Activated CD8-positive, alpha-beta T cell treated with anti-CD3 and anti-CD28 coated beads for 36 hours (primary cell): ENCODE results near the gene TRAM2. TPM values are rescaled to one million over a fixed set of nuclear protein-coding genes. Genes with fewer than 3 reads are reported as not detected.

Experiments
- ATAC-seq: fragments of 200-7000 bp; cut with Tn5 transposase; one replicate; pipeline ENCODE4 v1.10.0; 2021; ENCODE audit warnings: mild to moderate bottlenecking, moderate library complexity
- CTCF ChIA-PET: fragments of 350-600 bp; sonication (Branson Sonifier 250); formaldehyde crosslinking; loops from one replicate; lab custom pipeline; 2021; ENCODE audit warnings: antibody characterized with exemption; lab: Charles Lee
- POLR2A ChIA-PET: fragments of 350-600 bp; sonication (Branson Sonifier 250); formaldehyde crosslinking; loops from one replicate; lab custom pipeline; 2021; ENCODE audit warnings: antibody characterized with exemption; lab: Charles Lee
- DNase-seq: peaks from one replicate; pipeline ENCODE4 v3.0.0-alpha.2; 2020
- H3K27ac Mint-ChIP-seq: one replicate; pipeline ENCODE4 v1.8.0; 2021; ENCODE audit warnings: mild to moderate bottlenecking, mixed read lengths
- H3K27me3 Mint-ChIP-seq: one replicate; pipeline ENCODE4 v1.8.0; 2021; ENCODE audit warnings: mixed read lengths
- H3K36me3 Mint-ChIP-seq: one replicate; pipeline ENCODE4 v1.8.0; 2021; ENCODE audit warnings: low read depth, mixed read lengths
- H3K4me1 Mint-ChIP-seq: one replicate; pipeline ENCODE4 v1.8.0; 2021; ENCODE audit warnings: low read depth, mixed read lengths
- H3K4me3 Mint-ChIP-seq: one replicate; pipeline ENCODE4 v1.8.0; 2021; ENCODE audit warnings: mild to moderate bottlenecking, moderate library complexity, mixed read lengths
- H3K9me3 Mint-ChIP-seq: one replicate; pipeline ENCODE4 v1.8.0; 2021; ENCODE audit warnings: mixed read lengths
- CTCF ChIP-seq: fragments of 200-600 bp; IDR thresholded peaks from one replicate; pipeline ENCODE4 v1.8.0; 2022; ENCODE audit warnings: antibody characterized with exemption, mild to moderate bottlenecking
- intact Hi-C: fragments of 100-400 bp; cut with micrococcal nuclease; formaldehyde crosslinking; loops from one replicate; pipeline ENCODE4 v1.10.0; 2022
- total RNA-seq, 2 experiments: library from RNA; stranded (reverse); gene quantifications; one replicate each; pipeline ENCODE4 v1.2.3, GENCODE V29; 2021

TRAM2 gene
- total RNA-seq, 2 experiments from 2014 or later, result 0.94 to 1.0 TPM

- ATAC-seq (no peak), DNase-seq (no peak)
- intact Hi-C loops, result no loop called here
- H3K27ac Mint-ChIP-seq, result no peak overlapping the region
- no peak overlapping the region for H3K4me3 Mint-ChIP-seq
- H3K4me1 Mint-ChIP-seq, result peaks cover 9% of the 10 kb centered on the region
- no peaks in the 10 kb centered on the region for H3K9me3 Mint-ChIP-seq
- no peaks in the 10 kb centered on the region for H3K36me3 Mint-ChIP-seq
- TF ChIP-seq CTCF, result no peak
- H3K27me3 Mint-ChIP-seq, result no peaks in the 10 kb centered on the region
- POLR2A ChIA-PET, result no interaction called here
- CTCF ChIA-PET, result interaction anchor here (1.0 to 2.0 kb wide), 3 partner anchors 9 to 503 kb away, joined by 3 to 7 read pairs (median 4); no protein-coding TSS in a partner anchor
Measured at GRCh38 chr6:52566853-52567279, 10.0 kb downstream of the TRAM2 start.

GRCh38 chr6:52566201-52566600 lies 10.7 kb downstream of the TRAM2 start:
- CTCF ChIA-PET, result interaction anchor here (1.7 to 2.0 kb wide), 2 partner anchors 9 to 11 kb away, joined by 4 to 7 read pairs; no protein-coding TSS in a partner anchor
- H3K9me3 Mint-ChIP-seq, result no peaks in the 10 kb centered on the region
- intact Hi-C loops, result no loop called here
- POLR2A ChIA-PET, result no interaction called here
- no peak for TF ChIP-seq CTCF
- H3K4me1 Mint-ChIP-seq, result peaks cover 9% of the 10 kb centered on the region
- H3K4me3 Mint-ChIP-seq, result no peak overlapping the region
- H3K27ac Mint-ChIP-seq, result no peak overlapping the region
- no peaks in the 10 kb centered on the region for H3K36me3 Mint-ChIP-seq
- no peak for DNase-seq
- H3K27me3 Mint-ChIP-seq, result no peaks in the 10 kb centered on the region
- no peak for ATAC-seq

GRCh38 chr6:52564856-52565255 lies 12.0 kb downstream of the TRAM2 start:
- no peaks in the 10 kb centered on the region for H3K36me3 Mint-ChIP-seq
- ChIA-PET CTCF (no interaction called here), POLR2A (no interaction called here)
- no peak for ATAC-seq
- no peak overlapping the region for H3K27ac Mint-ChIP-seq
- no peaks in the 10 kb centered on the region for H3K27me3 Mint-ChIP-seq
- no peaks in the 10 kb centered on the region for H3K9me3 Mint-ChIP-seq
- intact Hi-C loops, result no loop called here
- no peak overlapping the region for H3K4me3 Mint-ChIP-seq
- H3K4me1 Mint-ChIP-seq, result peaks cover 9% of the 10 kb centered on the region
- TF ChIP-seq CTCF, result no peak
- no peak for DNase-seq

GRCh38 chr6:52562911-52563310 lies 13.9 kb downstream of the TRAM2 start:
- no peak overlapping the region for H3K27ac Mint-ChIP-seq
- peaks cover 11% of the 10 kb centered on the region for H3K4me1 Mint-ChIP-seq
- CTCF ChIA-PET, result no interaction called here
- no peak for DNase-seq
- H3K4me3 Mint-ChIP-seq, result no peak overlapping the region
- no peaks in the 10 kb centered on the region for H3K36me3 Mint-ChIP-seq
- no peaks in the 10 kb centered on the region for H3K27me3 Mint-ChIP-seq
- intact Hi-C loops, result no loop called here
- TF ChIP-seq CTCF, result no peak
- no peaks in the 10 kb centered on the region for H3K9me3 Mint-ChIP-seq
- ATAC-seq, result no peak
- POLR2A ChIA-PET, result no interaction called here

- H3K4me3 Mint-ChIP-seq, result no peak overlapping the region
- TF ChIP-seq CTCF, result no peak
- peaks cover 2% of the 10 kb centered on the region for H3K4me1 Mint-ChIP-seq
- intact Hi-C loops, result no loop called here
- CTCF ChIA-PET, result no interaction called here
- H3K27me3 Mint-ChIP-seq, result no peaks in the 10 kb centered on the region
- POLR2A ChIA-PET, result no interaction called here
- no peak overlapping the region for H3K27ac Mint-ChIP-seq
- ATAC-seq (no peak), DNase-seq (no peak)
- no peaks in the 10 kb centered on the region for H3K9me3 Mint-ChIP-seq
- H3K36me3 Mint-ChIP-seq, result no peaks in the 10 kb centered on the region
Measured at GRCh38 chr6:52560462-52560861, 16.4 kb downstream of the TRAM2 start.
